Cardiac muscle cell (in vitro differentiated cells and primary cell): ENCODE data around the gene GPR161. TPM values are rescaled to one million over a fixed set of nuclear protein-coding genes. Genes with fewer than 3 reads are reported as not detected.

Experiments
- DNase-seq, 2 donors: peaks; one replicate each; pipeline versions ENCODE4 v3.0.0 to v3.0.0-alpha.2; 2010 to 2017; ENCODE audit warnings: low read depth in 1 of 2, low spot score in 1 of 2
- H3K27ac ChIP-seq: fragments of 200-600 bp; sonication (generic); 2 replicates; pipeline ENCODE4 v1.5.1; 2016
- H3K27me3 ChIP-seq: fragments of 200-600 bp; sonication (generic); 2 replicates; pipeline ENCODE4 v1.6.0; 2016; ENCODE audit warnings: control low read depth
- H3K36me3 ChIP-seq: fragments of 200-600 bp; sonication (generic); 2 replicates; pipeline ENCODE4 v1.5.1; 2016; ENCODE audit warnings: control low read depth
- H3K4me1 ChIP-seq: fragments of 200-600 bp; sonication (generic); 2 replicates; pipeline ENCODE4 v1.8.1; 2017; ENCODE audit warnings: low read depth, mild to moderate bottlenecking, mixed run types
- H3K4me3 ChIP-seq: fragments of 200-600 bp; sonication (generic); 2 replicates; pipeline ENCODE4 v1.5.1; 2016; ENCODE audit warnings: mild to moderate bottlenecking
- H3K9me3 ChIP-seq: fragments of 200-600 bp; sonication (generic); 2 replicates; pipeline ENCODE4 v1.5.1; 2017; ENCODE audit warnings: low read depth, mild to moderate bottlenecking, control low read depth
- CTCF ChIP-seq: IDR thresholded peaks from 2 replicates; pipeline ENCODE4 v1.5.1; 2012; ENCODE audit warnings: low read depth, mild to moderate bottlenecking, low read length
- polyA plus RNA-seq: library from polyadenylated mRNA; unstranded; fragments of >200 nt; fragmentation: Nextera tagmentation; extraction: Ambion mirVana; gene quantifications from 2 replicates; pipeline ENCODE4 v1.2.1, GENCODE V29; 2016
- total RNA-seq: library from RNA; depleted of rRNA; stranded (reverse); fragments of >200 nt; gene quantifications from 2 replicates; pipeline ENCODE4 v1.2.3, GENCODE V29; 2016

The GPR161 gene
- total and polyA plus RNA-seq, 2 experiments from 2014 or later = 17.0 to 27.6 TPM

- no peak for DNase-seq
- Histone ChIP-seq H3K4me1 (peaks cover 10% of the 10 kb centered on the region), H3K27ac (no peak overlapping the region), H3K9me3 (no peaks in the 10 kb centered on the region), H3K27me3 (no peaks in the 10 kb centered on the region), H3K4me3 (no peak overlapping the region), H3K36me3 (no peaks in the 10 kb centered on the region)
- no peak for TF ChIP-seq CTCF
Measured at GRCh38 chr1:168098534-168099320, 38.0 kb downstream of the GPR161 start.

- no peak for TF ChIP-seq CTCF
- Histone ChIP-seq H3K27me3 (no peaks in the 10 kb centered on the region), H3K4me1 (peaks cover 10% of the 10 kb centered on the region), H3K4me3 (no peak overlapping the region), H3K27ac (no peak overlapping the region), H3K9me3 (no peaks in the 10 kb centered on the region), H3K36me3 (no peaks in the 10 kb centered on the region)
- DNase-seq = no peak
Measured at GRCh38 chr1:168097921-168098528, 38.7 kb downstream of the GPR161 start.

- no peak overlapping the region for H3K27ac ChIP-seq
- H3K4me3 ChIP-seq = no peak overlapping the region
- H3K36me3 ChIP-seq = no peaks in the 10 kb centered on the region
- no peaks in the 10 kb centered on the region for H3K27me3 ChIP-seq
- no peaks in the 10 kb centered on the region for H3K9me3 ChIP-seq
- no peak for TF ChIP-seq CTCF
- H3K4me1 ChIP-seq = peaks cover 10% of the 10 kb centered on the region
- DNase-seq = no peak
Measured at GRCh38 chr1:168096296-168097165, 40.2 kb downstream of the GPR161 start.

- H3K9me3 ChIP-seq = no peaks in the 10 kb centered on the region
- TF ChIP-seq CTCF = no peak
Measured at GRCh38 chr1:168095476-168095875, 41.3 kb downstream of the GPR161 start.

GRCh38 chr1:168093616-168094015 is 43.1 kb downstream of the GPR161 start:
- no peak for DNase-seq
- Histone ChIP-seq H3K9me3 (no peaks in the 10 kb centered on the region), H3K27me3 (no peaks in the 10 kb centered on the region), H3K4me1 (no peaks in the 10 kb centered on the region), H3K4me3 (no peak overlapping the region), H3K36me3 (no peaks in the 10 kb centered on the region), H3K27ac (no peak overlapping the region)
- TF ChIP-seq CTCF = no peak

More at GRCh38 chr1:168095476-168095875, 41.3 kb downstream of the GPR161 start:
- Histone ChIP-seq H3K4me3 (no peak overlapping the region), H3K36me3 (no peaks in the 10 kb centered on the region), H3K27me3 (no peaks in the 10 kb centered on the region), H3K27ac (no peak overlapping the region), H3K4me1 (peaks cover 3% of the 10 kb centered on the region)
- no peak for DNase-seq
